GM23248 (cell line): Measurements from ENCODE around the gene POLR2J3. TPM values are rescaled to one million over a fixed set of nuclear protein-coding genes. Genes with fewer than 3 reads are reported as not detected.
"Not testable (repeated sequence)": the region's sequence is repeated elsewhere in the genome, so short reads cannot be mapped to it uniquely, and the experiment has no call there.

Experiments
- DNase-seq: peaks from one replicate; pipeline ENCODE4 v3.0.0-alpha.2; 2015
- H2AFZ ChIP-seq: fragments of 200-600 bp; sonication (generic); 2 replicates; pipeline ENCODE4 v1.6.1; 2016; ENCODE audit warnings: antibody characterized with exemption
- H3F3A ChIP-seq: fragments of 200-600 bp; sonication (generic); 2 replicates; pipeline ENCODE4 v1.6.1; 2016; ENCODE audit warnings: mild to moderate bottlenecking, antibody characterized with exemption, mixed run types; ENCODE audit not compliant: insufficient read depth
- H3K27ac ChIP-seq: fragments of 200-600 bp; sonication (generic); 2 replicates; pipeline ENCODE4 v1.5.1; 2016; ENCODE audit warnings: mild to moderate bottlenecking
- H3K27me3 ChIP-seq: fragments of 200-600 bp; sonication (generic); replicated peaks from 2 replicates; pipeline ENCODE4 v1.6.1; 2016; ENCODE audit warnings: mild to moderate bottlenecking; ENCODE audit not compliant: insufficient read depth
- H3K36me3 ChIP-seq: fragments of 200-600 bp; sonication (generic); 2 replicates; pipeline ENCODE4 v1.6.1; 2016; ENCODE audit warnings: low read depth, mild to moderate bottlenecking
- H3K4me1 ChIP-seq: fragments of 200-600 bp; sonication (generic); 2 replicates; pipeline ENCODE4 v1.6.1; 2016; ENCODE audit warnings: mild to moderate bottlenecking; ENCODE audit not compliant: insufficient read depth
- H3K4me2 ChIP-seq: fragments of 200-600 bp; sonication (generic); one replicate; pipeline ENCODE4 v1.6.1; 2016; ENCODE audit warnings: mild to moderate bottlenecking; ENCODE audit not compliant: unreplicated experiment
- H3K4me3 ChIP-seq: fragments of 200-600 bp; sonication (generic); 2 replicates; pipeline ENCODE4 v1.5.1; 2016; ENCODE audit warnings: mild to moderate bottlenecking
- H3K79me2 ChIP-seq: fragments of 200-600 bp; sonication (generic); 2 replicates; pipeline ENCODE4 v1.6.1; 2016; ENCODE audit warnings: mild to moderate bottlenecking; ENCODE audit not compliant: insufficient read depth
- H3K9ac ChIP-seq: fragments of 200-600 bp; sonication (generic); 2 replicates; pipeline ENCODE4 v1.6.1; 2016; ENCODE audit warnings: mild to moderate bottlenecking
- H3K9me2 ChIP-seq: fragments of 200-600 bp; sonication (generic); 2 replicates; pipeline ENCODE4 v1.6.1; 2016; ENCODE audit warnings: mixed run types, mild to moderate bottlenecking, moderate library complexity; ENCODE audit not compliant: insufficient read depth
- H3K9me3 ChIP-seq: fragments of 200-600 bp; sonication (generic); one replicate; pipeline ENCODE4 v1.6.1; 2017; ENCODE audit warnings: low read depth
- H4K20me1 ChIP-seq: fragments of 200-600 bp; sonication (generic); 2 replicates; pipeline ENCODE4 v1.6.0; 2016; ENCODE audit not compliant: insufficient read depth
- WGBS, 2 experiments: methylation state at CpG; one replicate each; pipeline ENCODE4 v1.1.6; 2015 to 2017; ENCODE audit warnings: low lambda C conversion rate in 2 of 2, low coverage in 1 of 2; ENCODE audit errors: missing lambda C conversion rate in 2 of 2; 5-methylcytosine and 5-hydroxymethylcytosine counted together
- in situ Hi-C: fragments of 300-500 bp; cut with MboI; formaldehyde crosslinking; loops from 2 replicates; pipeline ENCODE4 v1.15.0; 2020
- polyA plus RNA-seq: library from polyadenylated mRNA; unstranded; fragments of >200 nt; fragmentation: Nextera tagmentation; extraction: Ambion mirVana; gene quantifications from 2 replicates; pipeline ENCODE4 v1.2.1, GENCODE V29; 2016
- total RNA-seq: library from RNA; depleted of rRNA; stranded (reverse); fragments of >200 nt; shearing (Covaris generic); gene quantifications from 2 replicates; pipeline ENCODE4 v1.2.3, GENCODE V29; 2014; rRNA removed

Gene POLR2J3
- total RNA-seq (2.9 and 6.3 TPM in 2 replicates), polyA plus RNA-seq (61.2 and 69.8 TPM in 2 replicates)

- H4K20me1 ChIP-seq, H3K27me3 ChIP-seq, H3K4me1 ChIP-seq, H3F3A ChIP-seq, H3K9me2 ChIP-seq, H3K9me3 ChIP-seq, H3K36me3 ChIP-seq, H3K79me2 ChIP-seq, in situ Hi-C loops: not testable (repeated sequence)
- Histone ChIP-seq H3K4me2 (peak within 1 kb of the TSS; percentile 68), H3K27ac (peak within 1 kb of the TSS; percentile 59), H2AFZ (peak within 1 kb of the TSS; percentile 88), H3K4me3 (peak within 1 kb of the TSS; percentile 85), H3K9ac (peak within 1 kb of the TSS; percentile 94)
- peak; percentile 84 for DNase-seq
- WGBS, 2 experiments, result 0% methylated on average over 35 to 48 of the region's 64 CpGs
These were observed at the start of gene POLR2J3 for GRCh38 chr7:102572261-102573239. TSS of gene POLR2J3 (minus strand) at chr7:102572583. CDS start at chr7:102572521, 62 bp downstream.

GRCh38 chr7:102618122-102618521, 45.7 kb upstream of the POLR2J3 start:
- H3K9ac ChIP-seq, in situ Hi-C loops, H3K36me3 ChIP-seq, H3K4me1 ChIP-seq, H3F3A ChIP-seq, H3K4me3 ChIP-seq, H3K27me3 ChIP-seq, H3K79me2 ChIP-seq, DNase-seq, H3K9me2 ChIP-seq, H4K20me1 ChIP-seq, H3K27ac ChIP-seq, H3K9me3 ChIP-seq, H3K4me2 ChIP-seq, H2AFZ ChIP-seq: not testable (repeated sequence)
- 75 to 82% methylated on average over 3 of the region's 8 CpGs for WGBS, 2 experiments

- H3K27me3 ChIP-seq, DNase-seq, H2AFZ ChIP-seq, H3K4me2 ChIP-seq, H3F3A ChIP-seq, H3K9me2 ChIP-seq, H3K36me3 ChIP-seq, H3K9ac ChIP-seq, H3K4me1 ChIP-seq, in situ Hi-C loops, H4K20me1 ChIP-seq, H3K4me3 ChIP-seq, H3K79me2 ChIP-seq, H3K9me3 ChIP-seq, H3K27ac ChIP-seq: not testable (repeated sequence)
- WGBS, 2 experiments, result 10% methylated on average over 2 of the region's 62 CpGs; no CpG with 5 or more reads in 1 of the 2 experiments
These were observed 44.2 kb upstream of the POLR2J3 start, which contains the start of gene RASA4 for GRCh38 chr7:102616507-102617125. TSS of gene RASA4 (minus strand) at chr7:102616756. CDS start at chr7:102616689, 67 bp downstream.

- H3K4me2 ChIP-seq, H3F3A ChIP-seq, H3K9ac ChIP-seq, H3K9me2 ChIP-seq, H2AFZ ChIP-seq, in situ Hi-C loops, H3K27me3 ChIP-seq, DNase-seq, H3K4me3 ChIP-seq, H3K9me3 ChIP-seq, H4K20me1 ChIP-seq, H3K36me3 ChIP-seq, H3K27ac ChIP-seq, H3K4me1 ChIP-seq, H3K79me2 ChIP-seq: not testable (repeated sequence)
- no CpG with 5 or more reads among the region's 10 CpGs for WGBS, 2 experiments
These were observed 43.5 kb upstream of the POLR2J3 start for GRCh38 chr7:102615930-102616329.

GRCh38 chr7:102614873-102615272, 42.5 kb upstream of the POLR2J3 start:
- H3K4me1 ChIP-seq, H3K9ac ChIP-seq, H3K27me3 ChIP-seq, H3K4me3 ChIP-seq, H2AFZ ChIP-seq, H3K79me2 ChIP-seq, H3K36me3 ChIP-seq, H3K9me3 ChIP-seq, H4K20me1 ChIP-seq, H3F3A ChIP-seq, in situ Hi-C loops, DNase-seq, H3K27ac ChIP-seq, H3K9me2 ChIP-seq, H3K4me2 ChIP-seq: not testable (repeated sequence)
- no CpG with 5 or more reads among the region's 3 CpGs for WGBS, 2 experiments

GRCh38 chr7:102614346-102614697, 41.9 kb upstream of the POLR2J3 start:
- H3K27ac ChIP-seq, H3K4me2 ChIP-seq, H3K9me3 ChIP-seq, H3K36me3 ChIP-seq, H3K9me2 ChIP-seq, H3K4me3 ChIP-seq, H2AFZ ChIP-seq, DNase-seq, H3F3A ChIP-seq, H3K79me2 ChIP-seq, H3K27me3 ChIP-seq, H3K9ac ChIP-seq, in situ Hi-C loops, H3K4me1 ChIP-seq, H4K20me1 ChIP-seq: not testable (repeated sequence)
- WGBS, 2 experiments, result no CpG with 5 or more reads among the region's 4 CpGs

- H3K9me2 ChIP-seq, H3K79me2 ChIP-seq, H3K4me3 ChIP-seq, H2AFZ ChIP-seq, H3F3A ChIP-seq, DNase-seq, H4K20me1 ChIP-seq, H3K36me3 ChIP-seq, H3K9ac ChIP-seq, H3K4me2 ChIP-seq, H3K27ac ChIP-seq, H3K9me3 ChIP-seq, H3K27me3 ChIP-seq, H3K4me1 ChIP-seq, in situ Hi-C loops: not testable (repeated sequence)
- no CpG with 5 or more reads among the region's 15 CpGs for WGBS, 2 experiments
These were observed 41.4 kb upstream of the POLR2J3 start for GRCh38 chr7:102613575-102614345.
